Mesenchymal stem cell (in vitro differentiated cells and primary cell): ENCODE results near the gene IDH3A.

Experiments
- DNase-seq: peaks from one replicate; pipeline ENCODE4 v3.0.0-alpha.2; 2013
- H2AFZ ChIP-seq: one replicate; pipeline ENCODE4 v1.6.1; 2013; ENCODE audit warnings: low read depth, mild to moderate bottlenecking, control low read depth, inconsistent platforms, low read length, moderate library complexity
- H2AK5ac ChIP-seq: 2 replicates; pipeline ENCODE4 v1.6.1; 2013; ENCODE audit warnings: low read length, moderate library complexity, mild to moderate bottlenecking, inconsistent platforms; ENCODE audit not compliant: severe bottlenecking
- H2BK120ac ChIP-seq: one replicate; pipeline ENCODE4 v1.6.1; 2013; ENCODE audit warnings: low read depth, mild to moderate bottlenecking, inconsistent platforms, low read length, moderate library complexity
- H2BK12ac ChIP-seq, 2 experiments: one replicate each; pipeline ENCODE4 v1.6.1; 2013; ENCODE audit warnings: inconsistent platforms in 2 of 2, low read length in 2 of 2, mild to moderate bottlenecking in 2 of 2, moderate library complexity in 2 of 2, control low read depth in 1 of 2
- H2BK15ac ChIP-seq: one replicate; pipeline ENCODE4 v1.6.1; 2013; ENCODE audit warnings: mild to moderate bottlenecking, low read depth, inconsistent platforms; ENCODE audit not compliant: poor library complexity, severe bottlenecking
- H2BK5ac ChIP-seq: 2 replicates; pipeline ENCODE4 v1.6.1; 2013; ENCODE audit warnings: low read depth, mild to moderate bottlenecking, low read length, control low read depth, inconsistent platforms; ENCODE audit not compliant: poor library complexity, severe bottlenecking
- H3K14ac ChIP-seq, 2 experiments: one replicate each; pipeline ENCODE4 v1.6.1; 2013; ENCODE audit warnings: inconsistent platforms in 2 of 2, low read length in 2 of 2, control low read depth in 1 of 2, mild to moderate bottlenecking in 1 of 2, moderate library complexity in 1 of 2
- H3K18ac ChIP-seq, 2 experiments: one replicate each; pipeline ENCODE4 v1.6.1; 2013; ENCODE audit warnings: inconsistent platforms in 2 of 2, low read length in 2 of 2, control low read depth in 1 of 2, low read depth in 1 of 2, mild to moderate bottlenecking in 1 of 2
- H3K23ac ChIP-seq, 2 experiments: one replicate each; pipeline ENCODE4 v1.6.1; 2013; ENCODE audit warnings: inconsistent platforms in 2 of 2, low read length in 2 of 2, mild to moderate bottlenecking in 2 of 2, moderate library complexity in 2 of 2, control low read depth in 1 of 2
- H3K27ac ChIP-seq: 2 replicates; pipeline ENCODE4 v1.5.1; 2013; ENCODE audit warnings: mild to moderate bottlenecking, moderate library complexity, low read length, control low read depth, inconsistent platforms; ENCODE audit not compliant: poor library complexity, severe bottlenecking
- H3K27me3 ChIP-seq, 2 experiments: 2 replicates each; pipeline versions ENCODE4 v1.6.1 to v1.7.0; 2013; ENCODE audit warnings: low read length in 2 of 2, mild to moderate bottlenecking in 2 of 2, moderate library complexity in 2 of 2, control low read depth in 1 of 2, inconsistent platforms in 1 of 2; ENCODE audit not compliant: control insufficient read depth in 1 of 2, insufficient read depth in 1 of 2
- H3K36me3 ChIP-seq, 2 experiments: 2 replicates each; pipeline versions ENCODE4 v1.6.1 to v1.7.0; 2013; ENCODE audit warnings: low read length in 2 of 2, control low read depth in 1 of 2, inconsistent platforms in 1 of 2, low read depth in 1 of 2, mild to moderate bottlenecking in 1 of 2; ENCODE audit not compliant: insufficient read depth in 2 of 2, control insufficient read depth in 1 of 2
- H3K4ac ChIP-seq, 2 experiments: one replicate each; pipeline ENCODE4 v1.6.1; 2013; ENCODE audit warnings: inconsistent platforms in 2 of 2, low read length in 2 of 2, mild to moderate bottlenecking in 2 of 2, moderate library complexity in 2 of 2, control low read depth in 1 of 2, low read depth in 1 of 2
- H3K4me1 ChIP-seq: 2 replicates; pipeline ENCODE4 v1.6.1; 2013; ENCODE audit warnings: low read depth, low read length, control low read depth; ENCODE audit not compliant: control insufficient read depth, insufficient read depth
- H3K4me2 ChIP-seq: 2 replicates; pipeline ENCODE4 v1.6.1; 2013; ENCODE audit warnings: low read length, mild to moderate bottlenecking, inconsistent platforms; ENCODE audit not compliant: poor library complexity, severe bottlenecking
- H3K4me3 ChIP-seq, 2 experiments: 2 replicates each; pipeline versions ENCODE4 v1.5.1 to v1.7.0; 2013; ENCODE audit warnings: low read length in 2 of 2, mild to moderate bottlenecking in 2 of 2, control low read depth in 1 of 2, low read depth in 1 of 2; ENCODE audit not compliant: insufficient read depth in 1 of 2
- H3K79me1 ChIP-seq: replicated peaks from 2 replicates; pipeline ENCODE4 v1.6.1; 2013; ENCODE audit warnings: mild to moderate bottlenecking, control low read depth, low read length, inconsistent platforms; ENCODE audit not compliant: poor library complexity, severe bottlenecking
- H3K9ac ChIP-seq: 2 replicates; pipeline ENCODE4 v1.7.0; 2013; ENCODE audit warnings: mild to moderate bottlenecking, low read length, moderate library complexity
- H3K9me3 ChIP-seq: 2 replicates; pipeline ENCODE4 v1.7.0; 2013; ENCODE audit warnings: mild to moderate bottlenecking, low read length; ENCODE audit not compliant: control insufficient read depth
- H4K8ac ChIP-seq: one replicate; pipeline ENCODE4 v1.6.1; 2013; ENCODE audit warnings: inconsistent platforms, mild to moderate bottlenecking, low read length, moderate library complexity
- H4K91ac ChIP-seq: one replicate; pipeline ENCODE4 v1.6.1; 2013; ENCODE audit warnings: mild to moderate bottlenecking, low read length, inconsistent platforms
- WGBS: methylation state at CpG from one replicate; pipeline ENCODE4 v1.1.7; 2013; ENCODE audit warnings: mixed read lengths; 5-methylcytosine and 5-hydroxymethylcytosine counted together

Gene IDH3A

GRCh38 chr15:78216276-78217104, 67.3 kb downstream of the IDH3A start:
- Histone ChIP-seq H3K14ac (no peak overlapping the region), H3K9me3 (no peaks in the 10 kb centered on the region), H3K4ac (no peak overlapping the region), H3K23ac (no peak overlapping the region), H3K4me3 (no peak overlapping the region), H2AFZ (no peak overlapping the region), H2BK5ac (no peak overlapping the region), H4K91ac (no peak overlapping the region), H3K4me1 (peaks cover 22% of the 10 kb centered on the region), H4K8ac (no peak overlapping the region), H2BK12ac (no peak overlapping the region), H3K27ac (no peak overlapping the region), H2BK15ac (no peak overlapping the region), H3K18ac (no peak overlapping the region), H3K27me3 (peaks cover 0 to 17% of the 10 kb centered on the region in 2 experiments), H3K36me3 (no peaks in the 10 kb centered on the region), H3K79me1 (no peaks in the 10 kb centered on the region), H3K4me2 (no peak overlapping the region), H2BK120ac (no peak overlapping the region), H3K9ac (no peak overlapping the region), H2AK5ac (no peak overlapping the region)
- DNase-seq: no peak
- 90% methylated on average over 7 of the region's 7 CpGs for WGBS

GRCh38 chr15:78220713-78221112, 71.6 kb downstream of the IDH3A start:
- H3K4me1 ChIP-seq: no peaks in the 10 kb centered on the region
- H2BK120ac ChIP-seq: no peak overlapping the region
- no peak overlapping the region for H3K18ac ChIP-seq
- DNase-seq: no peak
- 45% methylated on average over 1 of the region's 1 CpG for WGBS
- no peak overlapping the region for H3K23ac ChIP-seq
- H2AFZ ChIP-seq: no peak overlapping the region
- H3K4me3 ChIP-seq: no peak overlapping the region
- H3K9me3 ChIP-seq: no peaks in the 10 kb centered on the region
- no peaks in the 10 kb centered on the region for H3K79me1 ChIP-seq
- H2BK5ac ChIP-seq: no peak overlapping the region
- H3K9ac ChIP-seq: no peak overlapping the region
- H2BK12ac ChIP-seq: no peak overlapping the region
- H3K4ac ChIP-seq: no peak overlapping the region
- no peak overlapping the region for H3K27ac ChIP-seq
- H3K27me3 ChIP-seq: peaks cover 0 to 19% of the 10 kb centered on the region in 2 experiments
- no peak overlapping the region for H4K8ac ChIP-seq
- H2BK15ac ChIP-seq: no peak overlapping the region
- no peak overlapping the region for H2AK5ac ChIP-seq
- no peaks in the 10 kb centered on the region for H3K36me3 ChIP-seq
- H4K91ac ChIP-seq: no peak overlapping the region
- H3K4me2 ChIP-seq: no peak overlapping the region
- no peak overlapping the region for H3K14ac ChIP-seq
